Mesendoderm (in vitro differentiated cells): ENCODE measurements around the gene EHMT2.
"Not testable (repeated sequence)": the region's sequence is repeated elsewhere in the genome, so short reads cannot be mapped to it uniquely, and the experiment has no call there.

ENCODE experiments used
- DNase-seq: peaks from one replicate; pipeline ENCODE4 v3.0.0; 2013
- H2AK5ac ChIP-seq: 2 replicates; pipeline ENCODE4 v1.6.1; 2013; ENCODE audit warnings: low read length, inconsistent platforms
- H2BK120ac ChIP-seq: 2 replicates; pipeline ENCODE4 v1.6.1; 2013; ENCODE audit warnings: low read depth, mild to moderate bottlenecking, low read length, moderate library complexity, mixed read lengths
- H2BK15ac ChIP-seq: replicated peaks from 2 replicates; pipeline ENCODE4 v1.6.1; 2013; ENCODE audit warnings: low read depth, mild to moderate bottlenecking, moderate library complexity
- H2BK5ac ChIP-seq: 2 replicates; pipeline ENCODE4 v1.6.1; 2013; ENCODE audit warnings: low read length, inconsistent platforms
- H3K18ac ChIP-seq: 2 replicates; pipeline ENCODE4 v1.6.1; 2013; ENCODE audit warnings: mild to moderate bottlenecking, low read length, mixed read lengths
- H3K23ac ChIP-seq: one replicate; pipeline ENCODE4 v1.6.1; 2013; ENCODE audit warnings: low read length
- H3K27ac ChIP-seq: 2 replicates; pipeline ENCODE4 v1.5.1; 2013; ENCODE audit warnings: low read depth, mild to moderate bottlenecking, inconsistent platforms, low read length, moderate library complexity
- H3K27me3 ChIP-seq: 2 replicates; pipeline ENCODE4 v1.6.1; 2013; ENCODE audit warnings: low read length, control low read depth, mild to moderate bottlenecking, inconsistent platforms; ENCODE audit not compliant: insufficient read depth, poor library complexity
- H3K36me3 ChIP-seq: 2 replicates; pipeline ENCODE4 v1.6.1; 2013; ENCODE audit warnings: low read length, inconsistent platforms; ENCODE audit not compliant: control insufficient read depth, insufficient read depth
- H3K4ac ChIP-seq: one replicate; pipeline ENCODE4 v1.6.1; 2013; ENCODE audit warnings: low read depth, mild to moderate bottlenecking, low read length, moderate library complexity
- H3K4me1 ChIP-seq: 2 replicates; pipeline ENCODE4 v1.6.1; 2013; ENCODE audit warnings: low read depth, low read length, inconsistent platforms; ENCODE audit not compliant: control insufficient read depth
- H3K4me2 ChIP-seq: 2 replicates; pipeline ENCODE4 v1.6.1; 2013; ENCODE audit warnings: low read length
- H3K4me3 ChIP-seq: 2 replicates; pipeline ENCODE4 v1.5.1; 2013; ENCODE audit warnings: mild to moderate bottlenecking, low read length
- H3K56ac ChIP-seq: one replicate; pipeline ENCODE4 v1.6.1; 2013; ENCODE audit warnings: low read length
- H3K79me1 ChIP-seq: 2 replicates; pipeline ENCODE4 v1.6.1; 2013; ENCODE audit warnings: low read length, inconsistent platforms
- H3K79me2 ChIP-seq: 2 replicates; pipeline ENCODE4 v1.6.1; 2013; ENCODE audit warnings: mild to moderate bottlenecking, low read length; ENCODE audit not compliant: control insufficient read depth, insufficient read depth
- H3K9ac ChIP-seq: 2 replicates; pipeline ENCODE4 v1.6.1; 2013; ENCODE audit warnings: low read length, inconsistent platforms
- H4K5ac ChIP-seq: one replicate; pipeline ENCODE4 v1.6.1; 2013; ENCODE audit warnings: low read length
- H4K8ac ChIP-seq: one replicate; pipeline ENCODE4 v1.6.1; 2013; ENCODE audit warnings: low read depth, mild to moderate bottlenecking, control low read depth, low read length, moderate library complexity
- WGBS: extraction: QIAGEN DNeasy Blood & Tissue Kit; methylation state at CpG from one replicate; pipeline ENCODE4 v1.1.7; 2013; ENCODE audit warnings: low lambda C conversion rate, missing lambda C conversion rate; ENCODE audit not compliant: insufficient coverage; ENCODE audit errors: extremely low coverage; 5-methylcytosine and 5-hydroxymethylcytosine counted together

EHMT2 gene

DNA sequence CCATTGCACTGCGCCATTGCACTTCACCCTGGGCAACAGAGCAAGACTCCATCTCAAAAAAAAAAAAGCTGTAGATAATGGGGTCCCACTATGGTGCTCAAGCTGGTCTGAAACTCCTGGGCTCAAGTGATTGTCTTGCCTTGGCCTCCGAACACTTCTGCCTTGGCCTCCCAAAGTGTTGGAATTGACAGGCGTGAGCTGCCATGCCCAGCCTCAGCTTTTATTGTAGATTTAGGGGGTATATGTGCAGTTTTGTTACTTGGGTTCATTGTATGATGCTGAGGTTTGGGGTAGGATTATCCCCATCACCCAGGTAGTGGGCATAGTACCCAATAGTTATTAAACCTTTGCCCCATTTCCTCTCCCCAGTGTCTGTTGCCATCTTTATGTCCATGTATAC, 58.5 kb downstream of the EHMT2 start:
- Histone ChIP-seq H3K79me1 (peaks cover 9% of the 10 kb centered on the region), H3K18ac (no peak overlapping the region), H3K4me3 (no peak overlapping the region), H2BK15ac (no peak overlapping the region), H3K23ac (no peak overlapping the region), H3K27ac (no peak overlapping the region), H2BK120ac (no peak overlapping the region), H3K4me2 (peak overlapping the region; percentile 18), H3K56ac (no peak overlapping the region), H3K27me3 (no peaks in the 10 kb centered on the region), H3K36me3 (peaks cover 31% of the 10 kb centered on the region), H2AK5ac (no peak overlapping the region), H4K5ac (no peak overlapping the region), H2BK5ac (no peak overlapping the region), H4K8ac (no peak overlapping the region), H3K9ac (peak overlapping the region; percentile 22), H3K79me2 (peaks cover 45% of the 10 kb centered on the region), H3K4me1 (no peaks in the 10 kb centered on the region), H3K4ac (no peak overlapping the region)
- WGBS = no CpG with 5 or more reads among the region's 3 CpGs
- no peak for DNase-seq

DNA sequence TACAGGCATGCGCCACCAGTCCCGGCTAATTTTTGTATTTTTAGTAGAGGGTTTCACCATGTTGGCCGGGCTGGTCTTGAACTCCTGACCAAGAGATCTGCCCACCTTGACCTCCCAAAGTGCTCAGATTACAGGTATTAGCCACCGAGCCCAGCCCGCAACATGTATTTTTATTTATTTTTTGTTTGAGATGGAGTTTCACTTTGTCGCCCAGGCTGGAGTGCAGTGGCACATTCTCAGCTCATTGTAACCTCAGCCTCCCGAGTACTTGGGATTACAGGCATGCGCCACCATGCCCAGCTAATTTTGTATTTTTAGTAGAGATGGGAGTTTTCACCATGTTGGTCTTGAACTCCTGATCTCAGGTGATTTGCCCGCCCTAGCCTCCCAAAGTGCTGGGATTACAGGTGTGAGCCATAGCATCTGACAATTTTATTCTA, 59.4 kb downstream of the EHMT2 start:
- no CpG with 5 or more reads among the region's 9 CpGs for WGBS
- peaks cover 45% of the 10 kb centered on the region for H3K79me2 ChIP-seq
- not testable (repeated sequence) for H3K4ac ChIP-seq, H3K79me1 ChIP-seq, H2BK5ac ChIP-seq, H2BK120ac ChIP-seq, H4K8ac ChIP-seq, H3K27me3 ChIP-seq, H2AK5ac ChIP-seq, H3K23ac ChIP-seq, H3K27ac ChIP-seq, H3K4me1 ChIP-seq, H2BK15ac ChIP-seq, H4K5ac ChIP-seq, H3K18ac ChIP-seq, DNase-seq
- peak overlapping the region; percentile 100 for H3K56ac ChIP-seq
- H3K36me3 ChIP-seq = peaks cover 31% of the 10 kb centered on the region
- peak overlapping the region; percentile 15 for H3K4me3 ChIP-seq
- peak overlapping the region; percentile 83 for H3K4me2 ChIP-seq
- H3K9ac ChIP-seq = peak overlapping the region; percentile 100

DNA sequence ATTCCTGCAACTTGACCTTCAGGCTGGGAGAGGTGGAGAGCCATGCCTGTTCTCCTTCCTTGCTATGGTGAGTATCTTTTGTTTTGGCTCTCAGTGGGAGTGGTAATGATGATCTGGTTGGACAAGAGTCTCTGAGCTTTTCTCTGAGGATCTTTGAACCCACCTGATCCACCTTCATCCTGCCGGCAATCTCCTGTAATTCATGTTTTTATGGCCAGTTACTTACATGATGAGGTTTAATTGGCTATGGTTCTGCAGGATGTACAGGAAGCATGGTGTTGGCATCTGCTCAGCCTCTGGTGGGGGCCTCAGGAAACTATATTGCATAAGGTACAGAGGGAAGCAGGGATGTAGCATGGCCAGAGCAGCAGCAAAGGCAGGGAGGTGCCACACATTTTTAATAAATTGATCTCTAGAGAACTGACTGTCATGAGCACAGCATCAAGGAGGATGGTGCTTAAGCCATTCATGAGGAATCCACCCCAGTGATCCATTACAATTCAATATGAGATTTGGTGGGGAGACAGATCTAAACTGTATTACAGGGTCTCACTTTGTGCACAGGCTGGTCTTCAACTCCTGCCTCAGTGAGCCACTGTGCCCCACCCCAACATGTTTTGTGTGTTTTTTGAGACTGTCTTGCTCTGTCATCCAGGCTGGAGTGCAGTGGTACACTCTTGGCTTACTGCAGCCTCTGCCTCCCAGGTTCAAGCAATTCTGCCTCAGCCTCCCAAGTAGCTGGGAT, 60.0 kb downstream of the EHMT2 start:
- Histone ChIP-seq H3K79me1 (peaks cover 9% of the 10 kb centered on the region), H3K4ac (no peak overlapping the region), H3K79me2 (peaks cover 45% of the 10 kb centered on the region), H3K36me3 (peaks cover 31% of the 10 kb centered on the region), H4K8ac (no peak overlapping the region), H3K27ac (no peak overlapping the region), H2AK5ac (no peak overlapping the region), H2BK15ac (no peak overlapping the region), H3K18ac (no peak overlapping the region), H3K4me1 (no peaks in the 10 kb centered on the region), H3K4me3 (peak overlapping the region; percentile 100), H2BK5ac (no peak overlapping the region), H3K4me2 (peak overlapping the region; percentile 83), H3K27me3 (no peaks in the 10 kb centered on the region), H3K9ac (peak overlapping the region; percentile 100), H2BK120ac (no peak overlapping the region), H4K5ac (no peak overlapping the region), H3K56ac (peak overlapping the region; percentile 100), H3K23ac (no peak overlapping the region)
- DNase-seq = no peak
- no CpG with 5 or more reads among the region's 1 CpG for WGBS

DNA sequence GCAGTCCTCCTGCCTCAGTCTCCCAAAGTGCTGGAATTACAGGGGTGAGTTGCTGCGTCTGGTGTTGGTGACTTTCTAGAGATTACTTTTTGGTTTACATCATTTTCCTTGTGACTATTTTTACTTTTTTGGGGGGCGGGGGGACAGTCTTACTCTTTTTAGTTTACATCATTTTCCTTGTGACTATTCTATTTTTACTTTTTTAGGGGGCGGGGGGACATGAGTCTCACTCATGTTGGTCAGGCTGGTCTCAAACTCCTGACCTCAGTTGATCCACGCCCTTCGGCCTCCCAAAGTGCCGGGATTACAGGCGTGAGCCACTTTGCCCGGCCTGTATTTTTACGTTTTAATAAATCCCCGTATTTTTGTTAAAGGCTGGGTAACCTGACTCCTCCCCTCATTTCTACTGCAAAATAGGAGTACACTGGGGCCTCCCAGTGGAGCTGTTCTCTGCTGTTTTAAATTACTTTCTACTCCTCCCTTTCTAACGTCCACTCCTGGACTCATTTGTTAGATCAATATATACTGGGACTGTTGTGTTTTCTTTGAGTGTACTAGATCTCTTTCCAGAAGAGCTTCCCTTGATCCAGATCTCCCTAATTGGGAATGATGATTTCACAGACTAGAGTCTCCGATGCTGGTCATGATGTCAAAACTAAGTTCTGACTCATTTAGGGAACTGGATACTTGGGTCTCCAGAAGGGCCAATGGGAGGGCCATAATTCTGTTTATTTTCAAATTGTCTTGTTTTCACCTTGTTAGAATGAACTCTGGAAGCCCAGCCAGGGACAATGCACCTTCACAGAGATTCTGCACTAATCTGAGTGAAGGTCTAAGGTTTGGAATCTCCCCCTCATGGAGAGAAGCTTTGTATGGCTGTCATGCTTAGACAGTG, 60.8 kb downstream of the EHMT2 start:
- no peak for DNase-seq
- peak overlapping the region; percentile 100 for H3K56ac ChIP-seq
- no peak overlapping the region for H3K4ac ChIP-seq
- H2BK5ac ChIP-seq = no peak overlapping the region
- no peak overlapping the region for H2AK5ac ChIP-seq
- H3K36me3 ChIP-seq = peaks cover 31% of the 10 kb centered on the region
- no peak overlapping the region for H4K8ac ChIP-seq
- H3K9ac ChIP-seq = peak overlapping the region; percentile 100
- H3K23ac ChIP-seq = no peak overlapping the region
- H3K27me3 ChIP-seq = no peaks in the 10 kb centered on the region
- H3K4me3 ChIP-seq = peak overlapping the region; percentile 100
- peaks cover 9% of the 10 kb centered on the region for H3K79me1 ChIP-seq
- H2BK15ac ChIP-seq = no peak overlapping the region
- peak overlapping the region; percentile 97 for H3K4me2 ChIP-seq
- no peak overlapping the region for H4K5ac ChIP-seq
- H3K27ac ChIP-seq = peak overlapping the region; percentile 20
- no peak overlapping the region for H2BK120ac ChIP-seq
- WGBS = no CpG with 5 or more reads among the region's 12 CpGs
- peaks cover 45% of the 10 kb centered on the region for H3K79me2 ChIP-seq
- H3K4me1 ChIP-seq = no peaks in the 10 kb centered on the region
- no peak overlapping the region for H3K18ac ChIP-seq

DNA sequence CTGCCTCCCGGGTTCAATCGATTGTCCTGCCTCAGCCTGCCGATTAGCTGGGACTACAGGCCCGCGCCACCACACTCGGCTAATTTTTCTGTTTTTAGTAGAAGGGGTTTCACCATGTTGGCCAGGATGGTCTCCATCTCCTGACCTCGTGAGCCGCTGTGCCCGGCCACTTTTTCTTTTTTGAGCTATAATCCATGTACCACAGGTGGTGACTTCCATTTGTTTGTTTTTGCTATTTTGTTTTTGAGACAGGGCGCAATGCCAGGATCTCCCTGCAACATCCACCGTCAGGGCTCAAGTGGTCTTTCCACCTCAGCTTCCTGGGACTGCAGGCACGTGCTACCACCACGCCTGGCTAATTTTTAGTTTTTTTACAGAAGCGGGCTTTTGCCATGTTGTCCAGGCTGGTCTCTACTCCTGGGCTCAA, 61.4 kb downstream of the EHMT2 start:
- Histone ChIP-seq H2BK5ac (no peak overlapping the region), H2AK5ac (no peak overlapping the region), H4K8ac (no peak overlapping the region), H2BK120ac (no peak overlapping the region), H3K36me3 (peaks cover 31% of the 10 kb centered on the region), H3K4me3 (peak overlapping the region; percentile 100), H3K23ac (no peak overlapping the region), H3K9ac (peak overlapping the region; percentile 100), H3K4ac (no peak overlapping the region), H3K56ac (peak overlapping the region; percentile 100), H3K4me2 (peak overlapping the region; percentile 97), H4K5ac (no peak overlapping the region), H3K79me1 (peaks cover 9% of the 10 kb centered on the region), H3K18ac (no peak overlapping the region), H3K27ac (peak overlapping the region; percentile 77), H2BK15ac (no peak overlapping the region), H3K79me2 (peaks cover 46% of the 10 kb centered on the region), H3K4me1 (no peaks in the 10 kb centered on the region), H3K27me3 (no peaks in the 10 kb centered on the region)
- DNase-seq = no peak
- WGBS = no CpG with 5 or more reads among the region's 14 CpGs
